Stimulated activated naive CD4-positive, alpha-beta T cell (primary cell): ENCODE data around the gene TENM4.
"Not testable (repeated sequence)": the region's sequence is repeated elsewhere in the genome, so short reads cannot be mapped to it uniquely, and the experiment has no call there.

Experiments
- DNase-seq, 6 experiments: peaks; one replicate each; lab custom pipeline; 2025; lab: John Stamatoyannopoulos, UW

The TENM4 gene

DNA sequence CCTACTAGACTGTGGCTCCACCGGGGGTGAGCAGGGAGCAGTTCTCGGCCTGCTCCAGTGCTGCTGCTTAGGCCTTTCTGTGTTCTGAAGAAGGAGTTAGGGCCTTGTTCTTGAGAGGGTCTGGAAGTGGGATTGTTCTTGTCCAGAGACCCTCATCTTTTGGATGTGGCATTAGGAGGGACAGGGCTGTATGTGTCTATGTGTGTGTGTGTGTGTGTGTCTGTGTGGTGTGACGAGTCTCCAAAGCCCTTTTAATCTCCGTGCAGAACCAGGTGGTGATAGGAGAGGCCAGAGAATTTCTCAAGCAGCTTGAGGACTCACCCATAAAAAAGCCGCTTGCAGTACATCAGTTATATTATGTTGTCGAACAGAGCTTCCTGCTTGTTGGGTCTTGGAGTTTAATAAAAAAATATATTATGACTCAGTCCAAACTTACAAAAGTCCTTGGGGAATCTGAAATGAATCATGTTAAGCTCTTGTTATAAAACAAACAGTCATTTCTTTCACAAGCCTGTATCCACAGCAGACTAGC, 196.5 kb downstream of the TENM4 start:
- no peak for DNase-seq

DNA sequence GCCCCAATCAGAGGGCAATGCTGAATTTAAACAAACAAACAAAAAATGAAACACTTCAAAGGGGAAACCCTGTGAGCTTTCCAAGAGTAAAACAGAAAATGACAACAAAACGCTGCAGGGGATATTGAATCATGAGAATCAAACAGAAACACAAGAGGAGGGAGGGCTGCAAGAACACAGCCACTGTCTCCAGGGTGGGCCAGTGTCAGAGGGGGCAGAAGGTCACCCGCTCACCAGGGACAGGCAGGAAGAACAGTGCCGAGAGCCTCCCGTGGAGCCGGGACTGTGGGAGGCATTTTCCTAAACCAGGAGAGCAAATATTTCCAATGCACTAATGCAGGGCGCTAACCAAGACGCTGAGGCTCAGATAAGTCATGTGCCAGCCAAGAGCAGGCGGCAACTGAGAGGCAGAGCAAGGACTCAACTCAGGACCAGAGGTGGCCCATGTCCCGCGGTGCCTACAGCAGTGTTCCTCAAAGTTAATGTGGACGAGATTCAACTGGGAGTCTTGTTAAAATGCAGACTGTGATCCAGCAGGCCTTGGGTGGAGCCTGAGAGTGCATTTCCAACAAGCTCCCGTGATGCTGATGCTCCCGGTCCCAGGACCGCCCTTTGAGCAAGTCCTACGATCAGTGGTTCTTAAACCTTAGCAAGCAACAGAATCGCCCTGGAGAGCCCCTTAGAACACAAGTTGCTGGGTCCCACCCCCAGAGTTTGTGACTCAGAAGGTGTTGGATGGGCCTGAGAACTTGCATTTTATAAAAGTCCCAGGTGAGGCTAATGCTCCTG, 197.2 kb downstream of the TENM4 start:
- no peak for DNase-seq

DNA sequence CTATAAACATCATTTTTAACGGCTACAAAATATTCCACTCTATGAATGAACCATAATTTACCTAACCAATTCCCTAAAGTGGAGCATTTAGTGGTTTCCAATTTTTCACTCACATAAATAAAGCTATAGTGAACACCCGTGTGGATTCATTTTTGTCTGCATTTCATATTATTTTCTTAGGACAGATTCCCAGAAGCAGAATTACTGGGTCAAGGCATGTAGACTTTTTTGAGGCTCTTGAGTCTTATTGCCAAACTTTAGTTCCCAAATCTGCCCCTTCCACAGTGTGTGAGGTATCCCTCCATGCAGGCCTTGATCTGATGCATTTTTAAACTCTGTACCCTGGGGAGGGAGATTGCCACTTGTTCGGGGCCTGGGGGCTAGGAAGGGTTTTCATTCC, 198.2 kb downstream of the TENM4 start:
- DNase-seq, result no peak

DNA sequence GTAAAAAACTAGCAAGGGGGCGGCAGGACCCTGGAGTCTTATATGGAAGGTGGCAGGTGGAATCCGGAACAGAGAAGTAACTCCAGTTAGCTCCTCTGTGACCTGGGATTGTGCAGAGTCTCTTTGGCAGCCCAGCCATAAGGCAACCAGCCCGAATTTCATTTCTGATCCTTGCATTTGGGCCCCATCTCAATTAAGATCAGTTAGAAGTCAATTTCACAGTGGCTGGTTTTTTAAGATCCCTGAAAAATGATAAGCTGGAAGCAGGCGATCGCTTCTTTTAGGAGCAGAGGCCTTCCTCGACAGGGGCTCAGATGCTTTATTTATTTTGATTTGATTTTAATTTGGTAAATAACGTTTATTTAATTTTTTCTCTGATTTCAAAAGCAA, 199.0 kb downstream of the TENM4 start:
- no peak for DNase-seq

DNA sequence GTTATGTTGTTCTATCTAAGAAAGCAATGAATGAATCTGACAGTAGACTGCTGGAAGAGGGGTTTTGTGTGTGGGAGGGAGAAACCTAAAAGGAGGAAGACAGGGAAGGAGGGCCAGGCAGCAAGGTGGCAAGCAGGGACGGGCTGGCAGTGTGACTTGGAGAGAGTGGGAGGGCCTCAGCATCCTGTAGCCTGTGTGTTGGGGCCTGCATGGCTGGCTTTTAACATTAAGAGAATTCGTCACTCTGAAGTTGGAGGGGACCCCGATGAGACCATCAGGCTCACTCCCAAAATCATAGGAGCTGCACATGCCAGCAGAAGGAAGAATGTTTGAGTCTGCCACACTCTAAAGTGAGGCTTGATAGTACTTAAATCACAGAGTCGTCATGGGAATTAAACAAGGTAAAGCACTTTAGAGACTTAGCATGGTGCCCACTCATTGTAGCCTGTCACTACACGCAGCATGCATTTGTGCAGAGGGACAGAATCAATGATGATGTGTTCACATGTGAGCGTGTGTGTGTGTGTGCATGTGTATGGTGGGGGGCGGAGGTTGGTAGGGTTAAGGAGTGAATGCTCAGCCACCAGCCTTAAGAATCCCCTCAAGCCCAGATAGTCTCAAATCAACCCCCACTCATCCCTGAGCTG, 199.5 kb downstream of the TENM4 start:
- DNase-seq, result no peak

DNA sequence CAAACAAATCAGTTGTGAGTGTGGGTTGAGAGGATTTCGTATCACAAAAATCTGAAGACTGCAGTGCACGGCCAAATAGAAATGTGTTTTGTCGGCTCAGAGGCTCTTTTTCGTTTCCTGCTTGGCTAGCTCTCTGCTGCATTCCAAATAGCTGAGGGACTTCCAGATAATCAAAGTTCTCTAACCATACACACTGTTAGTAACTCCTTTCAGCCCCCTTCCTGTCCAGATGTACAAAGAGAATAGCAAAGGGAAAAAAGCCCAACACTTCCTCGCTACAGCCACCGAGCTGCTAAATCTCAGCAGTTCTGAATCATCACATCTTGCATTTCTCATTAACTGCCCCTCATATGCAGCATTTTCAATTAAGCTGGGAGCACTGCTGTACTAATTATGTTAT, 203.1 kb downstream of the TENM4 start:
- DNase-seq, result no peak

DNA sequence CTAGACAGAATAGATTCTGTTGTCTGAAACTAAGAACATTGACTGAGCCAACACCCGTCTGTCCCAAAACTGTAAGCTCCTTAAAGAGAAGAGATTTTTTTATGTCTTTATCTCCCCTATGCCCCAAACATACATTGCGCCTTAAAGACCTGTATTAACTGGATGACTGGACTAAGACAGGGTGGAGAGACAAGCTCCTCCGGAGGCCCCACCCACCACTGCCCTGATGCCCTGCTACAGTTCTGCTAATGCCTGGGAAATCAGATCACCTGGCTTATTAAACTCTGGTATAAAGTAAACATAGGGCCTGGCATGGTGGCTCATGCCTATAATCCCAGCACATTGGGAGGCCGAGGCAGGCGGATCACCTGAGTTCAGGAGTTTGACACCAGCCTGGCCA, 203.7 kb downstream of the TENM4 start:
- DNase-seq, result no peak

DNA sequence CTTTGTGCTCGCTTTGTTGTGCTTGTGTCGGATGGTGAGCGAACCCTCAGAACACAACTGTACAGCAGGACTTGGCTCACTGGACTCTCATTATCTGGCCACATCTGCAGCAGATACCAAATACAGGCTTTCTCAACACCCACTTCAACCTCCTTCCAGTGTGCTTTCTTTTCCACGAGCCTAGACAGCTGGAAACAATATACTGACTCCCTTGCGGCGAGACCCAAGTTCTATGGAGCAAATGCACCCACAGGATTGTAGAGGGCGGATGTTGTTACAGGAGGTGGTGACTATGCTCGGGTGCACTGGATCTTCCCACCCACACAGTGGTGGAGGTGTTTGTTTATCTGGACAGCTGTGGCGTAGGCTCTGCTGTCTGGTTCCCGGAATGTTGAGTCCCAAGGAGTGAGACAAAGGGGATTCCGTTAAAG, 204.3 kb downstream of the TENM4 start:
- DNase-seq, result no peak

DNA sequence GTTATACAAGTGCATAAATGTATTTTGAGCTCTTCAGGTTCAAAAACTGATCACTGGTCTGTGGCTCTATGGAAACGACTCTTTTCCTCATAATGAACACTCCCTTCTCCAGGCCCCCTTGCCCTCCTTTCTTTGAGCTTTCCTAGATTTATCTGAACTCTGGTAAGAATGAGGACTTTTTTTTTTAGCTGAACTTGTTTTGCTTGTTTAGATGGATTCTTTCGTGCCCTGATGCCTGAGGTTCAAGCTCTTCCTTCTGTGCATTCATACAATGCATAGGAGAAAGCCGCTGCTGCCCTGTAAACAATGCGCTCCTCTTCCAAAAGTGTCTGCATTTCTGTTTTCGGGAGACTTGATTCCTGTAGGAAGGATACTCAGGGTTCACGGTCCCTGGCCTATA, 205.1 kb downstream of the TENM4 start:
- DNase-seq, result no peak

DNA sequence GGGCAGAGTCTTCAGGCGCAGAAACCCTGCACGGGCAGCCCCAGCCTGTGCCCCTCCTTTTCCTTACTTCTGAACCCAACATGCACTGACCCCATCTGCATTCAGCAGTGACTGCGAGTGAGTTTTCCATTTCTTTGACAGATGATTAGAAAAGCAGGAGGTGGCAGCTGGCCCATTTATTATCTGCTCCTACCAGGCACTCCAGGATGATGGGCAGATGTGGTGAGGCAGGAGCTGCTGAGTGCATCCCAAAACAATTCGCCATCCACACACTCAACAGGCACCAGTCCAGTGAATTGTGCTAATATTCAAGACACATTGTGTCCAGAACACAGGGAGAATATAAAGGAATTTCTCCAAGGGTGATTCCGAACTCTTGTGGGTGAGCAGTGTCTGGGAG, 208.5 kb downstream of the TENM4 start:
- DNase-seq, result no peak

DNA sequence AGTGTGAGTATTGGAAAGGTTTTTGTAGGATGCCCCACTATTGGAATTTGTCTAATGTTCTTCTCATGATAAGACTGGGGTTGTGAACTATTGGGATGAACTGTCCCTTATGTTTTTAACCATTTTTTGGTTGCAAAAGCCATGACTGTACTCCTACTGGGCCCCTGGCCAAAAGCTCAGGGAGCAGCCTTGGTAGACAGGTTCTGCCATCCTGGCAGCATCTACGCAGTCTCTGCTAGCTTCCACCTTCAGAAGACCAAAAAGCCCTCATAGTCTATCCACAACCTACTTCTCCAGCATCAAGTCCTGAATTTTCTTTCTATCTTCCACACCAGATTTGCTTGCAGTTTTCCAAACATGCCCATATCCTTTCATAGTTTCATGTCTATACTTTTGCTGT, 211.8 kb downstream of the TENM4 start:
- DNase-seq, result no peak

DNA sequence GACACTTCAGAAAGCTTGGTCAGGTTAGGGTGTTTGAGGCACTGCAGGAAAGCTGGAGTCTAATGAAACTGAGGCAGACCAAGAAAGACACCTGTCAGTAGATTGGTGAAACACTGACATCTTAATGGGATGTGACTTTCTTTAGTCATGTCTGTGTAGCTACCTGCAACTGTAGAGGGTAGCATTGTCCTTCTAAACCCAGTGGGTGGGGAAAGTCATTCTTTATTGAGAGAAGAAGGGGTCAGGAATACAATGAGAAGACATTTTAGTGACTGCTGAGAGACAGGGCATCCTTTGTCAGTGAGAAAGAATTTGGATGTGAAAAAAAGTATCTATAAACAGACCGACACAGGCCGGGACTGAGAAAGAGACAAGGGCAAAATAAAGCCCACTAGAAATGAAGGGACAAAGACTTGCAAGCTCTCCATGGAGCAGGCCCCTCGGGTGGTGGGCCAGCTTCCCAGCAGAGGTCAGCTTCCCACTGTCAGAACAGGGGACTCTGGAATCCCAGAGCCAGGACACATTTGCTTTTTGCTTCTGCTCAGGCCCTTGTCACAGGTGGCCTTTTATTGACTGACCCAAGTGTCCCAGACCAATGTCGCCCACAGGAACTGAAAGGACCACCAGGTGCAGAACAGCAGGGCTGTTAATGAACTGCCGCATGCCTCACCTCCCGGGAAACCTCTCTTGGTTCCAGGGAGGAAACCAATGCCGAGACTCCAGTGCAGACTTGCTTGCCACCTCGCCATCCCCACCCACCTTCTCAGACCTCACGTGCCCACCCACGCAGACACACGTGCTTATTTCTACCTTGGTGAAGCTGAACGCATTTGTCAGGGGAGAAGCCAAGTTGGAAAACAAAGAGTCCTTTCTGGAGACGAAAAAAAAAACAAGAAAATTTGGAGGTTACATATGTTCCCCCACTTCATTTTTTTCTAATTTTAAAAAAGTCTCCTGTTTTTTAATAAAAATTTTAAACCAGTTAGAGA, 212.8 kb downstream of the TENM4 start:
- no peak for DNase-seq

DNA sequence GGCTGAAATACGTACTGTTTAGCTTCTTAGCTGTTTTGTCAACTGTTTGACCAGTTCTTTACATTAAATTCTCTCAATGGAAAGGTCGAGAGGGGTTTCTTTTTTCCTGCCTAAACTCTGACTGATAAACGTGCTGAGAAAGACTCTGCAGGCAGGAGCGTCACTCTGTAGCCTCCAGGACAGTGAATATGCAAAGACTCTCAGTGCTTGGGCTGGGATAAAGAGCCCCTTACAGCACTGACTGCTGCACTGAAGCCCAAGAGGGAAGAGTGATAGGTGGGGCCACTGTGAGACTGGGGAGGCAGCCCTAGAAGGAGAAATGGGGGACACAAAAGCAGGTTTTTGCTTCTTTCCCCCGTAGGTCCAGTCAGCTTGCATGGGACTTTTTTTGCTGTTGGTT, 213.5 kb downstream of the TENM4 start:
- no peak for DNase-seq

DNA sequence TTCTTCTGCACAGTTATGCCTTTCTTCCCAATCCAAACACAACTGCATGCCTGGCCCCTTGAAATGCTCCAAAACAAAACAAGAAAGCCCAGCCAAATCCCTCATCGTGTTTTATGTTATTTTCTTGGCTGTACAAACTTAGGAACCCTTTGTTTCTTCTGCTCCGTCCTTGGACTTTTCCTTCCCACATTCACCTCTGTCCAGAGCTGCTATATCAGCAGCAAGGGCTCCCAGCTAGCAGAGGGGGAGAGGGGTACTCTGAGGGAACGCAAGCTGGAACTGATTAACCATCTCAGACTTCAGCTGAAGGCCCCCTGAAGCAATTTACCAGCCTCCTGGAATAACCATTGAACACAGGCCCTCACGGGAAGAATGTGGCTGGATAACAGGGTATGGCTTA, 214.7 kb downstream of the TENM4 start:
- no peak for DNase-seq

DNA sequence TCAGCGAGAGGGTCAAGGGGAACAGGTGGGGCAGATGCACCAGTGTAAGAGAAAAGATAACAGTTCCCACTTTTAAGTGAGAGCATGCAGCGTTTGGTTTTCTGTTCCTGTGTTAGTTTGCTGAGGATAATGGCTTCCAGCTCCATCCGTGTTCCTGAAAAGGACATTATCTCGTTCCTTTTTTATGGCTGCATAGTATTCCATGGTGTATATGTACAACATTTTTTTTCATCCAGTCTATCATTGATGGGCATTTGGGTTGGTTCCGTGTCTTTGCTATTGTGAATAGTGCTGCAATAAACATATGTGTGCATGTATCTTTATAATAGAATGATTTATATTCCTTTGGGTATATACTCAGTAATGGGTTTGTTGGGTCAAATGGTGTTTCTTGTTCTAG, 218.7 kb downstream of the TENM4 start:
- not testable (repeated sequence) for DNase-seq

DNA sequence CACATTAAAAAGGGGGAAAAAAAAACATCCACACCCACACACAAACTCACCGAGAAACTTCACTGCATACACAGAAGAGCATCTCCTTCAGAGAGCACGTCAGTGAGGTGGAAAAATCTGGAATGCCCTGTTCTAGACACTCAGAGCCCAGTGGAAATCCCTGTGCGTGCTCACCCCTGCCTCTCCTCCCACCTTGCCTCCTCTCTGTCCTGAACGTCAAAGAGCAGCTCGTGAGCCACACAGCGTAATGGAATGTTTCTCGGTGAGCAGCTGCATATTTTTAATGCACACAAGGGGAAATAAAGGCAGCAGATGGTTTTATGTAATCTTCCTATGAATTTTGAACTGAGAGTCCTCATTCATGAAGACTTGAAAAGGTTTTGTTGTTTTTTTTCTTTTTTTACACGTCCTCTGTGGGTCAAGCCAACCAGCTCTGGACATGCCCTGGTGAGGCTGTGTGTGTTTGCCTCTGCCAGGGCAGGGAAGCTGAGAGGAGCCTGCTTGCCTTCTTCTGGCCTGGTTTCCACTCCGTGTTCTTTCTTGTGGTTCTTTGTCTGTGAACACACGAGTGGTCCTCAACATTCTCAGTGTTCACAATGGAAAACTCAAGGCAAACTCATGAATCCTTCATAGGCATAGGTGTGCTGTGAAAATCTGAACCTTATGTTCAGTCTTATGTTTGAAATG, 219.2 kb downstream of the TENM4 start:
- no peak for DNase-seq

DNA sequence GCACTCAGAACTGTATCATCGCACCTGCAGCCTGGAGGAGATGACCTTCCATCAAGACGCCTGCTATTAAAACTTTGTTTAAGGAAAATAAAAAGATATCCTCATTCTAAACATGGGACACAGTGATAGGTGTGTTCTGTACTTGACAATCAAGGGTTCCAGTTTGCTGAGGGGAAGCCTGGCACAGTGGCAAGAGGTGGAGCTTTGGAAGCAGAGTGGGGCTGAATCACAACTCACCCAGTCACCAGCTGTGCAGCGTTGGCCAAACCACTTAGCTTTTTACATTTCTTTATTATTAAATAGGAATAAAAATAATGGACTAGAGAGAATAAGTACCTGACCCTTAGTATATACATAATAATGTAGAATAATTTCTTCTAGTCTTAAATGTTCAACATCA, 220.7 kb downstream of the TENM4 start:
- DNase-seq, result no peak

DNA sequence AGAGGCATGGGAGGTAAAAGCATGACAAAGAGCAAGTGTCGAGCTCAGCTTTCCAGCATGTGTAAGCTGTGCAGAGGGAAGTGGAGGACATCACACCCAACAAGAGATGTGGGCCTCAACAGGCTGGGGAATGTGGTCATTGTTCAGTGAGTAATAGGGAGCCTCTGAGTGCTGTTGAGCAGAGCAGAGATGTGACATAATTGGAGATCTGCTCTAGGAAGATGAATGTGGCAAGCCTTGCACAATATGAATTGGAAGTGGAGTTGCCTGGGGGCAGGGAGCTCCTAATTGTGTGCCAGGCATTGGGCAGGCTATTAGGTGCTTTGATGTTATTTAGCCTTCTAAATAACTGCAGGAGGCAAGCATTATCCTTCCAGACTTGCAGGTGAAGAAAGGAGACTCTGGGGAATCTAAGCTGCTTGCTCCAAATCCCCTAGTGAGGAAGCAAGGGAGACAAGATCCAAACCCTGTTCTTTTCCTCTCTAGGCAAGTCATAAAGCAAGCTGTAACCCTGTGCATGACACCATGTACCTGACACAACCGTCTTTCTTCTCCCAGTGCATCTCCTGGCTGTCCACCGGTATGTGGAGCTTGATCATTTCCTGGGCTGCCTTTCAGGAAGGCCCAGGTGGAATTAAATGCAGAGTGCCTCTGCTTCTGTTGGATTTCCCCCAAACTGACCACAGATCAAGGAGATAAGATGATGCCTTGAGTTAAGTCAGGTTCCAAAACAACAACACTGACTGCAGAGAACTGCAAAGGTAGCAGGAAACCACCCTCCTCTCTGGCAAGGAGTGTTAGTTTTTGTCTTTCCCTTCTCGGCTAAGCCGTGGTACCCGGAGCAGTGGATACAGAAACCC, 221.4 kb downstream of the TENM4 start:
- no peak for DNase-seq

DNA sequence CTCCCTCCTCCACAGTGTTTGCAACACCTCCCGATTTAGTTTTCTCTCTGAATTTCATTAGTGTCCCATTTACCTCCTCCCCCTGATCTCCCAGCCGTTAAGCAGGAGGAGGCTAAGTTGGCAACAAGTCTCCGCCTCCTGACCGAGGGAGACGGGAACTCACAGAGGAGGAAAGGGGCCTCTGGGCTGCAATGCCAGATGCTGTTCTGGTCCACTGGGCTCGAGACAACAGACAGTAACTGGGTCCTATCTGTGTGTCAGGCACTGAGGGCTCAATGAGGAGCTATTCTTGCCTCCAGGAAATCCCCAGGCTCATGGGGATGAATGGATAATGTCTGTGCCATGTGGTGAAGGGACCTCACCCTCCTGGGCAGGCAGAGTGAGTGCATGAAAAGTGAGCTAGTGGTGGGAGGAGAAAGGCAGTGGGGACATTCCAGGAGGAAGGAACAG, 228.1 kb downstream of the TENM4 start:
- no peak for DNase-seq

DNA sequence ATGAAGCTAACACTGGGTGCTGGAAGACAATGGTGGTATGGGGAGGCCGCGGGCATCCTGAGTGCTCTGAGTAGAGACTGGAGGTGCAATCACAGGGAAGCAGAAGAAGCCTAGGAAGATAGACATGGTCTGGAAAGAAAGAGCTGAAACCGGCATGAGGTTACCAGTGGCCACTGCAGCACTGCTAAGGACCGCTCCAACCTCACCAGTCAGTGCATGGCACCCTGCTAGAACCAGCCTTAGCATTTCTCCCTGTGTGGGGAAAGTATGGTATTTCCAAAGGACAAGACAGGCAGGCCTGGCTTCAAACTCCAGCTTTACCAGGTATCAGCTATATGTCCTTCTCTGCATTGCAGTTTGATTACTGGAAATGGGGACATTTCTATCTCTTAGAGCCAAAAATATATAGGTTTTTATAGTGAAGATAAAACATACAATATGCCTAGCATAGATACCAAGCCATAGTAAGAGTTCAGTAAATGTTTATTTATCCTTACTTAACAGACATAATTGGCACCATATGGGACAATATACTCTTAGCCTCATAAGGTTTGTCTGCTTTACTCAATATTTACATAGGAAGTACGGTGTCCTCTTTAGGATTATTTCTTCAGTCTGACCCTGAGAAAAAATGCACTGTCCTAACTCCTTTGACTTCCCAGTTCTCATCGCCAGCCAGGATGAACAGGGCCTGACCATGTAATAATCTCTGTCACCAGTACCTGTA, 231.1 kb downstream of the TENM4 start:
- DNase-seq, result no peak
